Right hindlimb (tissue), 1 donor: ENCODE data around the gene HRH1.
"Not testable (repeated sequence)": the region's sequence is repeated elsewhere in the genome, so short reads cannot be mapped to it uniquely, and the experiment has no call there.

ENCODE experiments used
- DNase-seq: peaks from one replicate; pipeline ENCODE4 v3.0.0-alpha.2; 2018

Gene HRH1

GRCh38 chr3:11211531-11212298 lies 57.4 kb downstream of the HRH1 start:
- DNase-seq: no peak

GRCh38 chr3:11212299-11212608 lies 58.0 kb downstream of the HRH1 start:
- no peak for DNase-seq

- DNase-seq: no peak
These were observed 58.5 kb downstream of the HRH1 start for GRCh38 chr3:11212784-11213183.

- DNase-seq: no peak
These were observed 59.6 kb downstream of the HRH1 start for GRCh38 chr3:11213810-11214450.

GRCh38 chr3:11214451-11214978 lies 60.2 kb downstream of the HRH1 start:
- DNase-seq: no peak

GRCh38 chr3:11217370-11217769 lies 63.1 kb downstream of the HRH1 start:
- DNase-seq: not testable (repeated sequence)

GRCh38 chr3:11220230-11220629 lies 65.9 kb downstream of the HRH1 start:
- DNase-seq: no peak

- no peak for DNase-seq
These were observed 67.6 kb downstream of the HRH1 start for GRCh38 chr3:11221818-11222415.

- no peak for DNase-seq
These were observed 69.7 kb downstream of the HRH1 start for GRCh38 chr3:11224010-11224409.

- DNase-seq: no peak
These were observed 70.6 kb downstream of the HRH1 start for GRCh38 chr3:11224870-11225229.

GRCh38 chr3:11226042-11226370 lies 71.7 kb downstream of the HRH1 start:
- DNase-seq: no peak

- no peak for DNase-seq
These were observed 73.7 kb downstream of the HRH1 start for GRCh38 chr3:11228041-11228440.

GRCh38 chr3:11230125-11230524 lies 75.8 kb downstream of the HRH1 start:
- DNase-seq: no peak

GRCh38 chr3:11230832-11231231 lies 76.5 kb downstream of the HRH1 start:
- DNase-seq: no peak

GRCh38 chr3:11235385-11235784 lies 81.1 kb downstream of the HRH1 start:
- DNase-seq: no peak

GRCh38 chr3:11236588-11237461 lies 82.5 kb downstream of the HRH1 start:
- DNase-seq: peak; percentile 33

- no peak for DNase-seq
These were observed 83.8 kb downstream of the HRH1 start for GRCh38 chr3:11238060-11238459.

GRCh38 chr3:11238880-11239279 lies 84.6 kb downstream of the HRH1 start:
- no peak for DNase-seq

GRCh38 chr3:11239796-11240195 lies 85.5 kb downstream of the HRH1 start:
- no peak for DNase-seq

GRCh38 chr3:11240496-11240895 lies 86.2 kb downstream of the HRH1 start:
- DNase-seq: no peak

- no peak for DNase-seq
These were observed 89.9 kb downstream of the HRH1 start for GRCh38 chr3:11244121-11244677.

GRCh38 chr3:11245276-11245675 lies 91.0 kb downstream of the HRH1 start:
- no peak for DNase-seq
